GM13976 (cell line): ENCODE data around the gene VRK3.

Experiments
- DNase-seq: peaks from one replicate; pipeline ENCODE4 v3.0.0; 2012; ENCODE audit warnings: low spot score
- in situ Hi-C: fragments of 300-500 bp; cut with MboI; formaldehyde crosslinking; loops from one replicate; pipeline ENCODE4 v1.12.0; 2022; ENCODE audit warnings: low sequenced_read_pairs, mixed read lengths, inconsistent platforms; ENCODE audit not compliant: unreplicated experiment
- TF ChIP-seq, protein P1 (sequence below): IDR thresholded peaks from 2 replicates; pipeline ENCODE4 v1.5.1; 2012; ENCODE audit warnings: borderline replicate concordance, mild to moderate bottlenecking; ENCODE audit not compliant: insufficient read depth; ENCODE audit errors: extremely low read depth, missing control alignments, control extremely low read depth

The VRK3 gene

DNA sequence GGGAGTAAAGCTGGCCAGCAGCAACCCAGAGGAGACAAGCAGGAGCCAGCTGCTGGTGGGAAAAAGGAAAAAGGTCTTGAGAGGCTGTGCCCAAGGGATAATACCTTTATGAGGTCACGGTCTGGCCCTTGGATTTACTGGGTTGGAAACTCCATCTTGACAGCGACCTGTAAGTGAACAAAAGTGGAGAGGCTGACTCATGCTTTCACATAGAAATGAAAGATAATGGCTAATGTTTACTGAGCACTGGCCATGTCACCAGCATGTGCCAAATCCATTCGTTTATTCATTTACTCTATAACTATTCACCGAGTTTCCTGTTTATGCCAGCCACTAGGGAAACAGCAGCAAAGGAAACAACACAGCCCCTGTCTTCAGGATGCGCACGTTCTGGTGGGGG, 4.7 kb downstream of the VRK3 start:
- in situ Hi-C loops = no loop called here
- TF ChIP-seq, protein P1, sequence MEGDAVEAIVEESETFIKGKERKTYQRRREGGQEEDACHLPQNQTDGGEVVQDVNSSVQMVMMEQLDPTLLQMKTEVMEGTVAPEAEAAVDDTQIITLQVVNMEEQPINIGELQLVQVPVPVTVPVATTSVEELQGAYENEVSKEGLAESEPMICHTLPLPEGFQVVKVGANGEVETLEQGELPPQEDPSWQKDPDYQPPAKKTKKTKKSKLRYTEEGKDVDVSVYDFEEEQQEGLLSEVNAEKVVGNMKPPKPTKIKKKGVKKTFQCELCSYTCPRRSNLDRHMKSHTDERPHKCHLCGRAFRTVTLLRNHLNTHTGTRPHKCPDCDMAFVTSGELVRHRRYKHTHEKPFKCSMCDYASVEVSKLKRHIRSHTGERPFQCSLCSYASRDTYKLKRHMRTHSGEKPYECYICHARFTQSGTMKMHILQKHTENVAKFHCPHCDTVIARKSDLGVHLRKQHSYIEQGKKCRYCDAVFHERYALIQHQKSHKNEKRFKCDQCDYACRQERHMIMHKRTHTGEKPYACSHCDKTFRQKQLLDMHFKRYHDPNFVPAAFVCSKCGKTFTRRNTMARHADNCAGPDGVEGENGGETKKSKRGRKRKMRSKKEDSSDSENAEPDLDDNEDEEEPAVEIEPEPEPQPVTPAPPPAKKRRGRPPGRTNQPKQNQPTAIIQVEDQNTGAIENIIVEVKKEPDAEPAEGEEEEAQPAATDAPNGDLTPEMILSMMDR = no peak
- DNase-seq = no peak

DNA sequence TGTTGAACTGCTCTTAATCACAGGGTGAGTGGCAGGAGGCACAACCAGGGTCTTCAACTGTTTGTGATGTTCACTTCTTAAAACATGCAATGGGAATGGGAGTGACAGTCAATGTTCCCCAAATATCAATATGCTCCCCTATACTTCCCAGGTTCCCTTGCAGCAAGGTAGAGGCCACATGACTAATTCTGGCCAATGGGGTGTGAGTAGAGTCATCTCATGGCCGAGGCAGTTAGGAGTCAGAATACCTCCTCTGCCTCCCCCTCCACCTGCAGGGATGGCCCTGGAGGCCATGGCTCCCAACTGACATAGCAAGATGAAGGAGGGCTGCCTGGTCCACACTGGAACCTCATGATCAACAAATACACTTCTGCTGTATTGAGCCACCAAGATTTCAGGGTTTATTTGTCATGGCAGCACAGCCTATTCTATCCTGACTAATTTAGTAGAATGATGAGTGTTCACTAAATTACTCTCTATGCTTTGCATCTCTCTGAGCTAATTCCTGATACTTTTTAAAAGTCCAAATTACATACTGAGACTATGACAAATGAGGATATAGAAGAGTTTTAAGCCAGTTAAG, 8.9 kb downstream of the VRK3 start:
- TF ChIP-seq, protein P1 = no peak

DNA sequence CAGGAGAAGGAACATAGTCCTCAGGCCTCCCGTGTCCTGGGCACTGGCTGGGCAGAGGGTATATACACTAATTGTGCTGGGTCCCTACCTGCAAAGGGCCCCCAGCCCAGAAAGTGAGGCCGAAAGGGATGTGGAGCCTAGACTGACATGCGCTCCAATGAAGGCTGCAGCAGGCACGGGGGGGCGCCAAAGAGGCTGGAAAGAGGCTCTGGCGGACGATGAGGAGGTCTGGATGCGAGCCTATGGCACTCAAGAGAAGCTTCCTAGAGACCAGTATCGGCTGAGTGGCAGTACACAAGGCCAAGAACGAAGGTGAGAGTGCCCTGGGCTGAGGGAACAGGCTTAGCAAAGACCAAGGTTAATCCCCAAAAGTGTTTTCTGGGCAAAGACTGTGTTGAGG, 16.6 kb downstream of the VRK3 start:
- in situ Hi-C loops = no loop called here
- no peak for DNase-seq
- TF ChIP-seq, protein P1 = no peak

More for the DNA sequence above, 8.9 kb downstream of the VRK3 start:
- in situ Hi-C loops = no loop called here
- no peak for DNase-seq

DNA sequence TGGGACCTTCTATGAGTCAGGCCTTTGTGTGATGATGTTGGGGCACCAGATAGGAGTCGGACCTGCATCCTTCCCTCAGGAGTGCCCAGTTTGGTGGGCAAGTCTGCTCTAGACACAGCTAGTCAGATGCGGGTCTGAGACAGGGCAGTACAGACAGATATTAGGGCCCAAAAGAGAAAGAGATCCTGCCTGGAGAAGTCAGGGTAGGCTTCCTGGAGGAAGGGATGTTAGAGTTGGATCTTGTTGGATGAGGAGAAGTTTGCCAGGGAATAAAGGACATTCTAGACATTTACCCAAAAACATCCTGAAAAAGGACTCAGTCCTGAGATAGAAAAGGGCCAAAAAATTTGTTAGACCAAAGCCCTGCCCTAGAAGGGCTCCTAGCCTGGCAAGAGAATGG, 17.2 kb downstream of the VRK3 start:
- in situ Hi-C loops = no loop called here
- TF ChIP-seq, protein P1 = no peak
- DNase-seq = no peak

DNA sequence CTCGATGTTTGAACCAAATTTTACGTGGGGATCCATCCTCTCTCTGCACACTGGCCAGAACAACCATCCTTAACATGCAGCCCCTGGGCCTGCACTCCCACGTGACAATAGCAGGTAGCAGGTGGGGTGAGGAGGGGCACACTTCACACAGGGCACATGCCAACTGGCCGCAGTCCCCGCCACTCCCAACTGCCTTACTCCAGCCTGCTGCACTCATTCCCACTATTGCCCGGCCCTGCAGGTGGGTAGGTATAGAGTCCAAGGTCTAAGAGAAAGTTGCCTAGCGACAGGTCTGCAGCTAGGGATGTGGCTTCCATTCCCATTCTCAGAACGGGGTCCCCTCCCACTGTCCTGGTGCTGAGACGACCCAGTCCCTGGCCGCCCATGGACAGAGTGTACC, 18.0 kb downstream of the VRK3 start:
- in situ Hi-C loops = no loop called here
- TF ChIP-seq, protein P1 = no peak
- no peak for DNase-seq

DNA sequence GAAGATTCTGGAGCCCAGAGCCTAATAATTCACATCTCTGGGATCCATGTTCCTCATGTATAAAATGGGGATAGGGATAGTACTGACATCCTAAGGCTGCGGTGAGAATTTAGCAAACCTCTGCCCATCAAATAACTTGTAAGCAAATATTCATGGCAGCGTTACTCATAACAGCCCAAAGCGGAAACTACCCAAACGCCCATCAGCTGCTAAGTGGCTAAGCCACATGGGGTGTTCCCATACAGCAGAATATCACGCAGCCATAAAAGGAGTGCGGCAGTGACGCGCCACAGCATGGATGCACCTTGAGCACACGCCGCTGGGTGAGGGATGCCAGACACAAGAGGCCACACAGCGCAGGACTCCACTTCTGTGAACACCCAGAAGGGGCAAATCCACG, 19.7 kb downstream of the VRK3 start:
- TF ChIP-seq, protein P1 = no peak
- in situ Hi-C loops = no loop called here
- no peak for DNase-seq
